NCI-H82 (cell line): ENCODE data around the gene SUN1.

Experiments
- DNase-seq: peaks from one replicate; lab custom pipeline; 2025; lab: John Stamatoyannopoulos, UW

Gene SUN1

DNA sequence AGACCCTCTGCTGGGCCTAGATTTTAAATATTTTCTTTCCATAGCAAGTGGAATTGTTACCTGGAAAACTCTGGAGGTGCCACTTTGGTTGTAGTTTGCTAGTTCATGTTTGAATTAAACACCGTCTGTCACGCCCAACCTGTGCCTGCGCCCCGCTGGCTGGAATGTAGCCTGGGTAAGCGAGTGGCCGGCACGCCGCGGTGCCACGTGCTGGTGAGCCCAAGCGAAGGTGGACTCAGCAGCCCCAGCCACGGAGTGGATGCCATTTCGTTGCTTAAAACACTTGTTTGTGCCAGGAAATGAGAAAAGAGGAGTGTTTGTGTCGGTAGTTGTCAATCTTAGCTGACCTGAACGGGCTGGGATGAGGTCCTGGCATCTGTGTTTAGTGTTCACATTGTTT, 46.8 kb downstream of the SUN1 start:
- DNase-seq: no peak

DNA sequence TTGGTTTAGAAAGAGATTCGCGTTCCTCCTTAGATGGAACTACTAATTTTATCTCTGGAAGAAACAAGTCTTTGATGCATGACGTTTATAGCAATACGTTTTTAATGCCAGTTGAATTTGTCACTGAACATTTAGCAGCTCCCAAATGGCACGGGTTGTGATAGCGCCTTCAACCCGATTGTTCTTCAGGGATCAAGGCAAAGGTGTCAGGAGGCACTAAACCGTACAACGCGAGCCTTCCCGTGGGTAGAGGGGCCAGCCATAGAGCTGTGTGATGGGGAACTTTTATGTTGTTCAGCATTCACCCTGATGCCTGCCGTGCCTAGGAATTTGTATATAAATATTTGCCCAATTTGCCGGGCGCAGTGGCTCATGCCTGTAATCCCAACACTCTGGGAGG, 47.4 kb downstream of the SUN1 start:
- no peak for DNase-seq

DNA sequence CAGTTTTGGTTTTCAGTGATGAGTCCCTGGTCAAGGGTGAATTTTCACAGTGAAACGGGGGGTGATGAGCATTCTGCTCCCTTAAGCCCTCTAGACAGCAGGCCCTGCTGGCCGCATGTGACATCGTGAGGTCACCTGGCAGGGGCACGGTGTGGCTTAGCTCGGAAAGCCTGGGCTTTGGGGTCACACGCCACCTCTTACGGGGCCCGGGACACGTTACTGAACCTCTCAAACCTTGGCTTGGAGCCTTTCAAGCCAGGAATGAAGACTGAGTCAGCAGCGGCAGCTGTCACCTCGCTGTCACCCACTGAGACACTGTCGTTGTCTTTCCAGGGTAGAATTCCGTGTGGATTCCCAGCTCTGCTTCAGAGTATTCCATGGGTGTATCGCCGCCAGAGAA, 48.2 kb downstream of the SUN1 start:
- DNase-seq: no peak

DNA sequence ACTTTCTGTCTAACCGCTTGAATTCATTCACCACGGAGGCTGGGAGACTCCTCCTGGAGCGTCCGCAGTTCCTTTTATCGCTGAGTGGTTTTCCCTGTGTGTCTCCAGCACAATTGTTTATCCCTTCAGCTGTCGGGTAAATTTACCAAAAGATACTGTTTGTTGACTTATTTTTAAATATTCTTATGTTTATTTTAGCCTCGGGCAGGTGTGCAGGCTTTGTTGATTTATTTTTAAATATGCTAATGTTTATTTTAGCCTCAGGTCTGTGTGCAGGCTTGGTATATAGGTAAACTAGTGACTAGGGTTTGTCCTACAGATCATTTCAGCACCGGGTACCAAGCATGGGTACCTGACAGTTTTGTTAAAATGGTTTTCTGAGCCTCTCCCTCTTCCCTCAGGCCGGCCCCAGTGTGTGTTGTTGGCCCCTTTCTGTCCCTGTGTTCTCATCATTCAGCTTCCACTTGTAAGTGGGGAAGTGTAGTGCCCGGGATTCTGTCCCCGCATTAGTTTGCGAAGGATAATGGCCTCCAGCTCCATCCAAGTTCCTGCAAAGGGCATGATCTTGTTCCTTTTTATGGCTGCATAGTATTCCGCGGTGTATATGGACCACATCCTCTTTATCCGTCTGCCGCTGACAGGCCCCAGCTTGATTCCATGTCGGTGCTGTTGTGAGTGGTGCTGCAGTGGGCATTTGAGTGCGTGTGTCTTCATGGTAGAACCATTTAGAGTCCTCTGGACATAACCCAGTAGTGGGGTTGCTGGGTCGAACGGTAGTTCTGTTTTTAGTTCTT, 49.4 kb downstream of the SUN1 start:
- DNase-seq: no peak

DNA sequence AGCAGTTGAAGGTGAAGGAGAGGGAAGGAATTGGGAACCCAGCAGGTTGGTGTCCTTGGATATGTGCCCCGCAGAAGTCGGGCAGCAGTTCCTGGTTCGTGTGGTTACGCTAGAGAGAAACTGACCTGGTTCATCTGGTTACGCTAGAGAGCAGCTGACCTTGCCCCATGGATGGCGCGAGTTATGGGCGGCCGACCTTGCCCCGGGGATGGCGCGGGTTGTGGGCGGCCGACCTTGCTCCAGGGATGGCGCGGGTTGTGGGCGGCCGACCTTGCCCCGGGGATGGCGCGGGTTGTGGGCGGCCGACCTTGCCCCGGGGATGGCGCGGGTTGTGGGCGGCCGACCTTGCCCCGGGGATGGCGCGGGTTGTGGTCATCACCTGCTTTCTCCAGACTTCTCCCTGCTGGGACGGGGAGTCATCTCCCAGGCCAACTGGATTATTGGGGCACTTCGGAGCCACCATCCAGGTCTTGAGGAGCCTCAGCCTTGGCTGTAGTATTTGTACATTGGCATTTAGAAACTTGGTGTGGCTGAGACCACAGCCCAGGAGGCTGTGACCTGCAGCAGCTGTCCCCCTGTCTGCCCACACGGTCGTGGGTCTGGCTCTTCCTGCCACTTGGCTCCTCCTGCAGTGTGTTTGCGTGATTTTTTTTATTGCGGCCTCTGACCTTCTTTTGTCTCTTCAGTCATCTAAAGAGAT, 50.2 kb downstream of the SUN1 start:
- DNase-seq: no peak

DNA sequence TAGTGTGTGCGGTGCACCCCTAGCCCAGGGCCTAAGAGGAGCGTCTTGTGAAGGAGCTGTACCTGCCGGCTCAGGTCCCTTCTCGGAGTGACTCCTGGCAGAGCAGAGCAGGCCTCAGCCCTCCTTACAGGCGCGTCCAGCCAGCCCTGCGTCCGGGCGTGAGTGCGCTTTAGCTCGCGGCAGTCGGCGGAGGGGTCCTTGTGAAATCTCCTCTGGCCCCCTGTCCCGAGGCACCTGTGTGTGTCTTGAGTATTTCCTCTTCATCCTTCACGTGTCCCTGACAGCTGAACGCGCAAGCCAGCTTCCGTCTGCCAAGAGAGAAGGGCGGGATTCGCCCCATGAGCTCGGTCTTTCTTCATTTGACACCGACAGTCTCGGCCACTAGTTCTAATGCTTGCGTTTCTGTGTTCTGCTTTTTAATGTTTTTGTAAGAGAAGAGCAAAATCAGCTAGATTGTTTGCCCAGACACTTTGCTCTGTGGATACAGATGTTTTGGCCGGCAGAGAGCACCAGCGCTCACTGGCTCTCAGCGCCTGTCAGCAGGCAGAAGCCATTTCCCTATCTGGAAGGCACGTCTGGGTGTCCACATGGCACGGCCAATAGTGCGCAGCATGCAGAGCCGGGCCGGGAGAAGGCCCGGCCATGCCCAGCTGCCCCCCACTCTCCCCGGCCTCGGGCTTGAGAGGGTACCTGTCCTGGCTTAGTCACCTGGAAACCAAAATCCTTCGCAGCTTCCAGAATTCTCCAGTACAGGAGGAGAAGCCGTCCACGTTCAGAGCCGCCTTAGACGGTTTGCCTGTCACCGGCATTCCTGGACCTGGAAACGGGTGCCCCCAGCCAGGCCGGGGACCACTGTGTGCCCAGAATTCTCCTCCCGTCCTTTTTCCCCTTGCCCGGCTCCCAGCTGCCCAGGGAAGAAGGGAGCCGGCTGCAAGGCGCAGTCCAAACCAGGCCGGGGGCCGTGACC, 51.1 kb downstream of the SUN1 start:
- no peak for DNase-seq

DNA sequence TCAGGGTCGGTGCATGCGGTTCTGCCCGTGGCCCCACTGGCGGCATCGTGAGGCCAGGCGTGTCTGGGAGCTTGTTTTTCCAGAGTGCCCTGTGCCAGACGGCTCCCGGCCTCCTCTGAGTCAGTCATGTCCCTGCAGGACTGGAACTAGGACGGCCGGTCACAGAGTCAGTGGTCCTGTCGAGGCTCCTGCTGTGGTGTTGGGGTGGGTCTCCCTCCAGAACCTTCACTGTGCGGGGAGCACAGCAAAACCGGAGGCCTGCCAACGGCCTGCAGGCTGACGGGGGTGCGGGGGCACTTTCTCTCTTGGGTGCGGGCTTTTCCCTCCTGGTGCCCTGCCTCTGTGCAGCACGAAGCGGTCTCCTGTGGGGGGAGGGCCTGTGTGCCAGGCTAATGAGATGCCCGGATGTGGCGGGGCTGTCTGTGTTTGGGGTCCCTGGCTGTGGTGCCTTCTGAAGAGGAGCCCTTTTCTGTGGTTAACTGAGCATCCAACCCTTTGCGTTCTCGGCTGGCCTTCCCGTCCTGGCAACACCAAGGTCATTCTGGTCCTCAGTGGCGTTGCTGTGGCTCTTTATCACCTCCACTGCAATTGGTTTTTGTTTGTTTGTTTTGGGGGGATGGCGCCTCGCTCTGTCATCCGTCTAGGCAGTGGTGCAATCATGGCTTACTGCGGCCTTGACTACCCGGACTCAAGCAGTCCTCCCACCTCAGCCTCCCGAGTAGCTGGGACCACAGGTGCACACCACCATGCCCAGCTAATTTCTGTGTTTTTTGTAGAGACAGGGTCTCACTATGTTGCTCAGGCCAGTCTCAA, 52.1 kb downstream of the SUN1 start:
- DNase-seq: no peak

DNA sequence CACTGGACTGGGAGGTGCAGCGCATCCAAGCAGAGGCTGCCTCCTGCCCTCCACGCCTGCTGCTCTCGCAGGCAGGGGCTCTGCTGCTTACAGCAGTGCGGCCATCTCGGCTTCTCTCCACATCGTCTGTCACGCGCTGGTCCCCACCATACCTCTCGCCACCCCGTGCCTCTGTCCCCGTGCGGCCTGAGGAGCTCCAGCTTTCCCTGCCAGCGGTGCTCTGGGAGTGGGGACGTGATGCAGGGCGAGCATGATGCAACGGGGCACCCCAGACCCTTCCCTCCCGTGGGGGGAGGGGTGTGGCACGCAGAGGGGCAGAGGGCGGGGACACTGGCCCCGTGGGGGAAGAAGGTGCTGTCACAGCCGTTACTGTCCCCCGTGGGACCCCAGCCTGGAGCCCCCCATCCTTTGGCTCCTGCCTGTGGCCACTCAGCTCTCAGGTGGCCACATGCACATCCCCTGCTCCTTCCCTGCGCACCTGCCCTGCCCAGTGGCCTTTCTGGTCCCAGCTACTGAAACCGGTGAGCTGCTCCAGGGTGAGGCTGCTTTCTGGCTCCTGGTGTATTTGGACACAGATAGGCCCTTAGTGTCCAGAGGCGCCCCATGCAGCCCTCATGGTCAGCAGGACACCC, 53.1 kb downstream of the SUN1 start:
- DNase-seq: no peak

DNA sequence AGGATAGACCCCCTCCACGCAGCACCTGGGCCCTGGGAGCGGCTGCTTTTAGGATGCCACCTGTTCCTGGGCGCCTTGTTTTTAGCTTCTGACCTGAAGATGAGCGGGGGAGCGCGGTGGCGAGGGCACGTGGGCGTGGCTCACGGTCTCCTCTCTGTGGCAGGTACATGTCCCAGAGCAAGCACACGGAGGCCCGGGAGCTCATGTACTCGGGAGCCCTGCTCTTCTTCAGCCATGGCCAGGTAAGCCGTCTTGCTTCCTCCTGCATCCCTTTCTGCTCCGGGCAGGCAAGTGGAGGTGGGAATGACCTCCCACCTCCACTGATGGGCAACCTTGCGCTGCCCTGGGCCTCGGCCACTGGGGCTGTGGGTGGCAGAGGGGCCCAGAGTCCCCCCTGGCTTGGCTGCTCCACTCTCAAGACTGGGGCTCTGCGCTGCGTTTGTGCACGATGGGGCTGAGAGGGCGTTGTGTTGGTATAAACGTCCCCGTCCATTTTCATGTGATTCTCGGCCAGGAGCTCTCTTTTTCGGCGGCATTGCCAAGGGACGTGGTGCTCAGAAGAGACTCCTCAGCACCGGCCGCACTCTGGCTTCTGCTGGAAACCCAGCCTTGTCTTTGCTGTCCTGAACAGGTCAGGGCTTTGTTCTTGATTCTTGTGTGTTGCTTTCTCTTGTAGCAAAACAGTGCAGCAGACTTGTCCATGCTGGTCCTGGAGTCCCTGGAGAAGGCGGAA, 53.8 kb downstream of the SUN1 start:
- no peak for DNase-seq

DNA sequence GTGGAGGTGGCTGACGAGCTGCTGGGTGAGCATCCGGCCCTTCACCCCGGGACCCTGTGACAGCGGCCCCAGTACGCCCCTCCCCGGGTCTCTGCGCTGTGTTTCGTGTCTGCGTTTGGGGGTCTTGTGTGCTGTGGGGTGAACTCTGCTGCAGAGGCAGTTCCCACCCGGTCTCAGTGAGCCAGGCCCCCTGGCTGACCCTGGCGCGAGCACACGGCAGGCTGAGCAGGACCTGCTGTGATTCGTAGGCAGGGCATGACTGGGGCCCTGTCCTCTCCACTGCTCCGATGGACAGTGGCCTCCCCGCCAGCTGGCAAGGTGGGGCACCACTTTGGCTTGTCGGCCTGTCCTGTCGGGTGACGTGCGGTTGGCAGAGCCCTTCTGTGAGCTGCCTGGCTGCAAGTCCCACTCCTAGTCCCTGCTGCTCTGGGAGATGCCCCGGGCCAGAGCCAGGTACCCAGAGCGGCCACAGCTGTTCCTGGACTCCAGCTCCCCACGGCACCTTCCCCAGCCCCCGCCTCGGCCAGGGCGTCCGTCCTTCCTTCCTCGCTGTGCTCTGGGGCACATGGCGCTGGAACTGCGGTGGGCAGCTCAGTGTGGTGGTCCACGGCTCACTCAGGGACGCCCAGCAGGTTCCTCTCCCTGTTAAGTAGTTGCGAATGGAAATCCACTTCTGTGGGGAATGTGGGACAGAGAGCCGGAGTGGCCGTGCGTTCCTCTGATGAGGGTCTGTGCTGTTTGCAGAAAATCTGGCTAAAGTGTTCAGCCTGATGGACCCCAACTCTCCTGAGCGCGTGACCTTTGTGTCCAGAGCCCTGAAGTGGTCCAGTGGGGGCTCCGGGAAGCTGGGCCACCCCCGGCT, 54.6 kb downstream of the SUN1 start:
- DNase-seq: no peak

DNA sequence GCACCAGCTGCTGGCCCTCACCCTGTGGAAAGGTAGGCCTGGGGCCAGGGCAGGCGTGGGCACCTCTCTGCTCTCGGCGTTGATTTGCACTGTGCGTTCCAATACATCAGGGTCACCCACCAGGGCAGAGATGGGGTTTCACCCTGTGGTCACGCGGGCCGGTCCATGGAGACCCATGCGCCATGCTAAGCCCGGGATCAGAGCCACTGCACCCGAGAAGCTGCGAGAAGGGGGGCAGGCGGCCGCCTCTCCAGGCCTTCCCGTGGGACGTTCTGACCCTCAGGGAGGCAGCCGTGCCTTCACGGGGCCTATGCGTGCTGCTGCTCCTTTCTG, 55.2 kb downstream of the SUN1 start:
- DNase-seq: no peak

DNA sequence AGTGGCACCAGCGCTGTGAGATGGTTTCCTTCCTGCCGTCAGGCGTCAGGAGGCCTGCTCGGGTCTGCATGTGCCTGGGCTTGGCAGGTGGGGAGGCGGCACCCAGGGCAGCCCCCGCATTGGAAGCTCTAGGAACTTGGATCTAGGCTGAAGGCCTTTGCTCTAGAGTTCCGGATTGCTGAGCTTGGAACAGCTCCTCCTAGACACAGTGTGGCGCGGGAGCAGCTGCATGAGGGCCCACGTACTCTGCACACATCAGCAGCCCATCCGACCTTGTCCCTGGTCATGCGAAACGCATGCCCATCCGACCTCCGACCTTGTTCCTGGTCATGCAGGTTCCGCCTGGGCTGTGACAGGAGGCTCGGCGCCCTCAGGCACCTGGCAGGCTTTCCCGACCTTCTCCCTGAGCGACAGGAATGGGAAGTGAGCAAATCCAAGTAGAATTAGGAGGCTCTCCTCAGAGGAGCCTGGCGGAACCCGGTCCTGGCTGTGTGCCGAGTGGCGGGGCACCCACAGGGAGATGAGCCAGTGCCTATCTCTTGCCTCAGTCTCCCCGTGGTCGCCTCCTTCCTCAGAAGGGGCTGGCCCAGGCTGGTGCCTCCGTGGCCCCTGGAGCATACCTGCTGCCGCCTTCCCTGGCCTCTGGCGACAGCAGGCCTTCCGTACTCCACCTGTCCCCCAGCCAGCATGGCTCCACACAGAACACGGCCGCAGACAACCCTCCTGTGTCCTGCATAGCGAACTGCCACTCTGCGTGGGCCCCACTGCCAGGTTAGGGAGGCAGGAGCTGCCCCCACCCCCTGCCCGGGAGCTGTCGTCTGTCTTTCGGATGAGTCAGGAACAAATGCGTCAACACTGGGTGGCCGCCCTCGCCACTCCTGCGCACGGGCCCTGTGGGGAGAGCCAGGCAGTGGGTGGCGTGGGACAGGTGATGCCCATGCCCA, 56.1 kb downstream of the SUN1 start:
- no peak for DNase-seq

DNA sequence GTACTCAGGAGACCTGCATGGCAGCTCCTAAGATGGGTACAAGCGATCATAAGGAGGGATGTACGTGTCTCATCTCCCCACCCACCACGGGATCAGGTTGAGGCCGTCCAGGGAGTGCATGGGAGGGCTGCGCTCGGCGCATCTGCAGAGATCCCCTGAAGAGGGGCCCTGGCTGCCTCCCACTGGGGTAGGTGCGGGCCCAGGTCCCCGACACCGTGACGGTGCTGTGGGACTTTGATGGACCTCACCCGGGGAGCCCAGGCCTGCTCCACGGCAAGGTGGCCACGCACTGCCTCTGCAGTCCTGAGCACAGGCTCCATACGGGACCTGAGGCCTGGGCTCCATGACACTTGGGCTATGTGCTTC, 56.7 kb downstream of the SUN1 start:
- DNase-seq: no peak

DNA sequence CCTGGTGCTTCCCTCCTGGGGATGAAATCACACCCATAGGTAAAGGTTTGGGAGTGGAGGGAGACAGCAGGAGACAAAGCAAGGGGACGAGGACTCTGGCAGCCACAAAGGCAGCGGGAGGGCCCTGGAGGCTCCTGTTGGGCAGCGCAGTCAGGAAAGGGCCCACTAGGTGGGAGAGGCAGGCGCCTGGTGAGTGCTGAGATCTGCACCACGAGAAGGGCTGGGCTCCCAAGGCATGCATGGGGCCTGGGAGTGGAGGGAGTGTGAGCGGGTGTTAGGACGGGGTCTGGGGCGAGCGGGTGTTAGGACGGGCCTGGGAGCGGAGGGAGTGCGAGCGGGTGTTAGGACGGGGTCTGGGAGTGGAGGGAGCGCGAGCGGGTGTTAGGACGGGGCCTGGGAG, 57.1 kb downstream of the SUN1 start:
- DNase-seq: no peak

DNA sequence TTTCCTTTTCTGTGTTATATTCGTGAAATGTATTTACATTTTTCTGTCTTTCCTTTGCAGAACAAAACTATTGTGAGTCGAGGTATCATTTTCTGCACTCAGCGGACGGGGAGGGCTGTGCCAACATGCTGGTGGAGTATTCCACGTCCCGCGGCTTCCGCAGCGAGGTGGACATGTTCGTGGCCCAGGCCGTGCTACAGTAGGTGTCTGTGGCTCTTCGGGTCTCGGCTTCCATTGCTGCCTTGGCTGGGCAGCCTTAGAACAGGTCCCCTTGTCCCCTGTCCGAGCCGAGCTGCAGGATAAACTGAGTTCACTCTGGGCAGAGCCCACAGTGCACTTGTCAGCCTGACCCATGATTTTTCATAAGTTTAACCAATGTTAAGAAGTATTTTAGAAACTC, 58.6 kb downstream of the SUN1 start:
- no peak for DNase-seq

DNA sequence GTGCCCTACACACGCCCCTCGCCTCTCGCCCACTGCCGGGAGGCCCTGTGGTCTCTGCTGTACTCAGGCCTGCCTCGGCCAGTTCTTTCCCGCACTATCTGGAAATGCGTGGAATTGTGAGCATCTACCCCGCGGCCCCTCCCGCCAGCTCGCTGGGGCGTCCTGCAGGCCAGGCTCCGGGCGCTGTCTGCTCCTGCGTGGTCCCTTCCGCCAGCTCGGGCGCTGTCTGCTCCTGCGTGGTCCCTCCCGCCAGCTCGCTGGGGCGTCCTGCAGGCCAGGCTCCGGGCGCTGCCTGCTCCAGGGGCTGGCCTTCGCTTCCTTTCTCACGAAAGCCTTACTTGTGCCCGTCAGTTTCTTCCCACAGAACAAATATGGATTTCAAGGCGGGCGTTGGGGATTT, 59.0 kb downstream of the SUN1 start:
- DNase-seq: no peak

DNA sequence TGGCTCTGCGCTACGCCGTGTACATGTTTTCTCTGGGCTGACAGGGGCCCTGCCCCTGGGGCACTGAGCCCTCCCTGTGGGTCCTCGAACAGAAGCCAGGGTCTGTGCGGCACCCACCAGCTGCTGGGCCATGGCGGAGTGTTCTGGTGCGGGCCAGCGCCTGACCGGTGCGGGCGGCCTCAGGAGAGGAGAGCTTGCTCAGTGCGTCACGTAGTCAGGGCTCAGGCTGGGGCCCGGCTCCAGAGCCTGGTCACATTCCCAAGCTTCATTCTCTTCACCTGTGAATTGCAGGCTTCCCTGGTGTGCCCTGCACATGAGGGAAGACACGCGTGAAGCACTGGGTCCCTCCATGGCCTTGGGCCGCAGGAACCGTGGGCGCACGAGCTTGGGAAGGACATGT, 59.5 kb downstream of the SUN1 start:
- no peak for DNase-seq
